Measurements from ENCODE around the gene SEBOX. TPM values are rescaled to one million over a fixed set of nuclear protein-coding genes. Genes with fewer than 3 reads are reported as not detected.

Gene SEBOX
- total RNA-seq, 4 donors from 2014 or later = not detected

DNA sequence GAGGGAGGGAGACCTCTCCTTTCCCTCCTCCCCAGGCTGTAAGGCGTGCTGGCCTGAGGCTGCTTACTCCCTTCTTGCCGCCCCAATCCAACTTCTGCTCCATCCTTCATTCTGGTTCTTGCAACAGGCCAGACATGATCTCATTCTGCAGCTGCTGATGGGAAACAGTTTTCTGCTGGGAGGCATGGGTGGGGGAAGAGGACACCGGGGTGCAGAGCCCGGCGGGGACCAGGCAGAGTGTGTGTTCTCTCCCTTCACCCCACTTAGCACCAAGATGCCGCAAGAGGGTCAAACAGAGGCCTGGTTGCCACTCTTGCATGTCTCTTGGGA lies 7.9 kb upstream of the SEBOX start:
- H3K4me3 ChIP-seq (ENCODE audit: low read depth, poor library complexity, severe bottlenecking) = no peak overlapping the region
- TF ChIP-seq CTCF (IDR thresholded peaks at IDR 0.05) (no peak), POLR2A (IDR thresholded peaks at IDR 0.05) (no peak)
- 79 to 86% methylated on average over 6 of the region's 6 CpGs for WGBS, 2 donors
- intact Hi-C loops (cut with DNase I; ENCODE audit: low total_unique reads) = no loop called here
- DNase-seq (ENCODE audit: low spot score in 2 of 2) = no peak

DNA sequence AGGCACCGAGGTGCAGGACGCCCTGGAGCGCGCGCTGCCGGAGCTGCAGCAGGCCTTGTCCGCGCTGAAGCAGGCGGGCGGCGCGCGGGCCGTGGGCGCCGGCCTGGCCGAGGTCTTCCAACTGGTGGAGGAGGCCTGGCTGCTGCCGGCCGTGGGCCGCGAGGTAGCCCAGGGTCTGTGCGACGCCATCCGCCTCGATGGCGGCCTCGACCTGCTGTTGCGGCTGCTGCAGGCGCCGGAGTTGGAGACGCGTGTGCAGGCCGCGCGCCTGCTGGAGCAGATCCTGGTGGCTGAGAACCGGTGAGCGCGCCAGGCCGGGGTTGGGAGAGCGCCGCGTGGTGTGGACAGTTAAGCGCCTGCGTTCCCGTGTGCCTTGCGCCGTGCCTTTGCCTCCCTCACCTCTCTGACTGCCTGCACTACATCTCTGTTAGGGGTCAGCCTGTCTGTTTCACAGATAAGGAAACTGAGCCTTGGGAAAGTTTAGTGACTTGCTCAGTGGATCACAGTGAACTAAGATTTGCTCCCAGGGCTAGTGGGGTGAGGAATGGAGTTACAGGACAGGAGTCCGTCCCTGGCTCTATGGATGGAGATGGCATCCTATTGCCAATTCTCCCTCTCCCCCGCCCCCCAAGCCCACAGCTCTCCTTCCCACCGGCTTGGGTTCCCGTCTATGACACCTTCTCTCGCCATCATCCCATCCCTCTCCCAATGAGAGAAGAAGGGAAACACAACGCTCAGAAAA lies 7.4 kb upstream of the SEBOX start:
- no peak for DNase-seq (ENCODE audit: low spot score in 2 of 2)
- 19 to 25% methylated on average over 18 to 27 of the region's 53 CpGs for WGBS, 2 donors
- intact Hi-C loops (cut with DNase I; ENCODE audit: low total_unique reads) = no loop called here
- H3K4me3 ChIP-seq (ENCODE audit: low read depth, poor library complexity, severe bottlenecking) = peak overlapping the region; percentile 34
- no peak for TF ChIP-seq POLR2A (IDR thresholded peaks at IDR 0.05)
- TF ChIP-seq CTCF (IDR thresholded peaks at IDR 0.05) = no peak

DNA sequence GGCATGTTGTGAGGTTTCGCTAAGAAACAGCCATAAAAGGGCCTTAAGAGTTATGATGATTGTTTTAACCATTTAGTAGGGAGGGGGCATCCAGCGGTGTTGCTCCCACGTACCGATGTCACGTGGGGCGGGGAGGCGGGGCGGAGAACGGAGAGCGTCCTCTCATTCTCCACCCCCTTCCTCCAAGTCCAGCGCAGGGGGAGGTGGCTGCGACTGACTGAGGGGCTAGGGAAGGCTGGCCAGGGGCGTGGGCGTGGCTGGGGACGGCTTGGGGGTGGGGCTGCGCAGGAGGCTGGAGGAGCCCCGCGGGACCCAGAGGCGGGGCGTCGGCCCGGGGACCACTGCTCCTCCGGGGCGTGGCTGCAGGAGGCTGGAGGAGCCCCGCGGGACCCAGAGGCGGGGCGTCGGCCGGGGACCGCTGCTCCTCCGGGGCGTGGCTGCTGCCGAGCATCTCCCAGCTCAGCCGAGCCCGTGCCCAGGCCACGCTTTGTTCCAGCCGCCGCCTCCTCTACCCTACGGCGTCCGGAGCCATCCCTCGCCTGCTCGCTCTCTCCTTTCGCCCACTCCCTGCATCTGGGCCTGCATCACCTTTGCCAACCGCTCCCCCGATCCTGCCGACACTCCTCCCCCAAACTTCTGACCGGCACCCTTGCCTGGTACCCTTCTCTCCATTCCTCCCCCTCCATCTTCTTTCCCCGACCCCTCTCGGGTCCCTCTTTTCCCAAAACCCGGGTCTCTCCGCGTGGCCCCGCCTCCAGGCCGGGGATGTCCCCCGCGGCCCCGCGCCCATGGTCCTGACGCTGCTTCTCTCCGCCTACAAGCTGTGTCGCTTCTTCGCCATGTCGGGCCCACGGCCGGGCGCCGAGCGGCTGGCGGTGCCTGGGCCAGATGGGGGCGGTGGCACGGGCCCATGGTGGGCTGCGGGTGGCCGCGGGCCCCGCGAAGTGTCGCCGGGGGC lies 6.5 kb upstream of the SEBOX start, which contains the start of gene SARM1:
TSS of gene SARM1 (plus strand) at position 450 of the 958 bp plus-strand sequence. CDS start at position 789, 339 bp downstream.
- TF ChIP-seq POLR2A (IDR thresholded peaks at IDR 0.05) (no peak), CTCF (IDR thresholded peaks at IDR 0.05) (no peak)
- peak within 1 kb of the TSS; percentile 34 for H3K4me3 ChIP-seq (ENCODE audit: low read depth, poor library complexity, severe bottlenecking)
- DNase-seq (ENCODE audit: low spot score in 2 of 2) = peak; percentile 59 to 95
- intact Hi-C loops (cut with DNase I; ENCODE audit: low total_unique reads) = no loop called here
- WGBS, 2 donors = 1% methylated on average over 58 to 80 of the region's 80 CpGs

DNA sequence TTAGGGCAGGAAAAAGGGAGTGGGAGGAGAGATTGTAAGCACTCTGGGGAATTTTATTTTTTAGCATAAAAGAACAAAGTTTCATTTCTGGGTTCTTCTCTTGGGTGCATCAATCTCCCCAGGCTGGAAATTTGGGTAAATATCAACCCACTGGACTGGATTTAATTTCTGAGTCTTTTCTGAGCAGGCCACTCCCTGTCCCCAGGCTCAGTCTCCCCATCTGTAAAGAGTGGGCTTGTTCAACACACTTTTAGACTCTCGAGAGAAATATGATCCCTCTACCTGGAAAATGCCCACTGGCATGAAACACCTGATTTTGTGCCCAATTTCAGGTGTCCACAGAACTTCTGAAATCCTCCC lies 5.7 kb upstream of the SEBOX start:
- intact Hi-C loops (cut with DNase I; ENCODE audit: low total_unique reads) = no loop called here
- TF ChIP-seq CTCF (IDR thresholded peaks at IDR 0.05) (no peak), POLR2A (IDR thresholded peaks at IDR 0.05) (no peak)
- no peak overlapping the region for H3K4me3 ChIP-seq (ENCODE audit: low read depth, poor library complexity, severe bottlenecking)
- DNase-seq (ENCODE audit: low spot score in 2 of 2) = no peak
- 38 to 43% methylated on average over 1 of the region's 1 CpG for WGBS, 2 donors

GRCh38 chr17:28370035-28370743 lies 5.2 kb upstream of the SEBOX start, which contains the start of gene VTN:
TSS of gene VTN (minus strand) at chr17:28370307. CDS start at chr17:28370203, 104 bp downstream.
- no peak within 1 kb of the TSS for H3K4me3 ChIP-seq (ENCODE audit: low read depth, poor library complexity, severe bottlenecking)
- DNase-seq (ENCODE audit: low spot score in 2 of 2) = no peak
- 33 to 37% methylated on average over 8 of the region's 8 CpGs for WGBS, 2 donors
- intact Hi-C loops (cut with DNase I; ENCODE audit: low total_unique reads) = no loop called here
- no peak for TF ChIP-seq POLR2A (IDR thresholded peaks at IDR 0.05)
- peak in 1 of 3 donors; percentile 16 for TF ChIP-seq CTCF (IDR thresholded peaks at IDR 0.05)
